Inflammatory macrophage treated with lipopolysaccharide for 4 hours (primary cell): ENCODE results near the gene AP3B2.
"Not testable (repeated sequence)": the region's sequence is repeated elsewhere in the genome, so short reads cannot be mapped to it uniquely, and the experiment has no call there.

Source experiments
- DNase-seq: peaks from one replicate; pipeline ENCODE4 v3.0.0-alpha.2; 2020

The AP3B2 gene

DNA sequence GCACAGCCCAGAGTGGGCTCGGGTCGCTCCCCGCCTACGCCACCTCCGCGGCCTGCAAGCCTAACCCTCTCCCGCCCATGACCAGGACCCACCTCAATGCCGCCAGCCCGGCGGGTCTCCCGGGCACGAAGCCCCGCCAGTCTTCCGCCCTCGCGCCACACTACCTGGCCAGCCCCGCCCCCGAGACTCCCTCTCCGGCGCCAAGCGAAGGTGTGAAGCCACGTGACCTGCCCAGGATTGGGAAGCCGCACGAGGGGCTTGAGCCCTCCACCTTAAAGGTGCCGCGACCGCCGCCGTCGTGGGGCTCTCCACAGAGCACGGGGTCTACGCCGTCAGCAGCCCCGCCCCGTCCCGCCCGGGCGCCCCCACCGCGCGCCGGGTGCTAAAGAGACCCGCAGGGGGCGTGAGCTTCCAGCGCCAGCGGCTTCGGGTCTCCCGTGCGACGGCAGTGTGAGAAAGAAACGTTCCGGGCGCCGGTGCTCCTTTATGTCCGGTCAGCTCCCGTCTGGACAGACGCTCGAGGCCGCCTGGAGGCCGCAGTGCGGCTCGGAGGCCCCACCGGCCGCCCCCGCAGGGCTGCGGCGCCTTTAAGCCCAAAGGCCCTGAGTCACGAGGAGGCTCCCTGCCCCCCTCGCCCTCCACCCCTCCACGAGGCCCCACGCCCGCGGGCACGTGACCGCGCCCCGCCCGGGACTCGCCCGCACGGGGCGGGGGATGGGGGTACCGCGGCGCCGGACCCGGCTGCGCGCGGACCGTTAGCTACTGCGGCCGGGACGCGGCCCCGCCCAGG, 62.4 kb downstream of the AP3B2 start, which contains the start of gene CPEB1:
CPEB1 (minus strand) TSS at position 319 of the 790 bp plus-strand sequence. CDS start 18,904 bp downstream, outside the sequence.
- peak; percentile 4 for DNase-seq

DNA sequence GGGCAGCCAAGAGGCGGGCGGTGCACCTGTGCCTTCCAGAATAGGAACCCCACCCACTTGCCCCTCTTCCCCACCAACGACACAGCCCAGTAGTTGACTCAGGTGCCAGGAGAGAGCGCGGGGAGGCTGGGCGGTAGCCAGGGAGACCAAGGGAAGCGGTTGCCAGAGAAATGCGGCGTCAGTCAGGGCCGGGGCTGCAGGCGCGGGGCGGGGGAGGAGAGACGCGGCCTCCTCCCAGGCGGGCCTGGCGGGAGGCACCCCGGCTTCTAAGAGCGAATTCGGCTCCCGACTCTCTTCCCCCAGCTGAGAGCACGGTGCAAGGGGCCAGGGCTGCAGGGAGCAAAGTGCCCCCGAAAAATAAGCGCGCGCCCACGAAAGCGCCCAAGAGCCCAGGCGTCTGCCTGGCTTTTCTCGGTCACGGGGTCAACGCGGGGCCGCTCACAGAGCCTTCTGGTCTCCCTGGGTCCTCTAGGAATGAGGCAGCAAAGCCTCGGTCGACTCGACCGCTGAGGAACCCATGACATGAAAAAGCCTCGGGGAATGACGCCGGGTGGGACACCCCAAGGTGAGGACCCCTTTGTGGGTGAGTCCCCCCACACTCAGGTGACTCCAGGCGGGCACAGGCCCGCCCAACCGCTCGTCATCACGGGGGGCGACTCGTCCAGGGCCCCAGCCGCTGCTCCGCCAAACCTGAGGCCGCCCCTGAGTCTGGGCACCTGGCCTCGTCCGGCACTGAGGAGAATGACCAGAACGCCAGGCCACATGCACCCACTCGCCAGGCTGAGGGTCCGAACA, 63.2 kb downstream of the AP3B2 start:
- DNase-seq, result no peak

DNA sequence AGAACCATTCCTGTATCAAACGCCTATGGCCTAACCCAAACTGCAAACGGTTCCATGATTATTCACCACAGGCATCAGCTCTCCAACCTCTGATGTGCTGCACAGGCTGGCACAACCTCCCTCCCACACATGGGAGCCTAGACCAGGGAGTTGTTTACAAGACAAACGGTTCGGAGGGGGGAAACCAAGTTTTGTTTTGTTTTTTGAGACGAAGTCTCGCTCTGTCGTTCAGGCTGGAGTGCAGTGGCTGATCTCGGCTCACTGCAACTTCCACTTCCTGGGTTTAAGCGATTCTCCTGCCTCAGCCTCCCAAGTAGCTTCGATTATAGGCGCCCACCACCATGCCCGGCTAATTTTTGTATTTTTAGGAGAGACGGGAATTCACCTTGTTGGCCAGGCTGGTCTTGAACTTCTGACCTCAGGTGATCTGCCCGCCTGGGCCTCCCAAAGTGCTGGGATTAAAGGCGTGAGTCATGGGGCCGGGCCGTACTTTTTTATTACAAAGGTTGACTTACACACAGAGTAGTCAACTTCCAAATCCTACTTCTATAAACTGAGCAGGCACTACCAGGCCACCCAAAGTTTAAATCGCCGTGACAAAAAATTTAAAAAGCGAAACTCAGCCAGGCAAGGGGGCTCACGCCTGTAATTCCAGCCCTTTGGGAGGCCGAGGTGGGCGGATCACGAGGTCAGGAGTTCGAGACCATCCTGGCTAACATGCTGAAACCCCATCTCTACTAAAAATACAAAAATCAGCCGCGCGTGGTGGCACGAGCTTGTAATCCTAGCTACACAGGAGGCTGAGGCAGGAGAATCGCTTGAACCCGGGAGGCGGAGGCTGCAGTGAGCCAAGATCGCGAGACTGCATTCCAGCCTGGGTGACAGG, 64.5 kb downstream of the AP3B2 start:
- not testable (repeated sequence) for DNase-seq

DNA sequence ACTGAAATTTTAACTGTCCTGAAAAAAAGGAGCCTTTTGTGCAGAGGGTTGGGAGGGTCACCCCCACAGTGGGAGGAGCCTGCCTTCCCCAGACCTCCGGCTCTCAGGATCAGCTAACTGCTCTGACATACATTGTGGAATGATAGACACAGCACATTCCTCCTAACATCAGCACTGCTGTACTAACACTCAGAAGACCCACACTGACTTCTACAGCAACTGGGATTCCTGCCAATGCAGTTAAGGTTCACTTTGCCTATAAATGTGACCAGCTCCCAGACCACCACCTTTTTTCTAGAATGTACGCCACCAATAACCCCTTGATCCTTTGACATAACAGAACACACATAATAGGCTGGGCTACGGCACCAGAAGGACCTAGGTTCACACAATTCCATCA, 65.7 kb downstream of the AP3B2 start:
- DNase-seq, result no peak

- DNase-seq, result no peak
These were observed 67.0 kb downstream of the AP3B2 start for GRCh38 chr15:82642656-82643055.

- no peak for DNase-seq
These were observed 68.4 kb downstream of the AP3B2 start for GRCh38 chr15:82641129-82641798.

DNA sequence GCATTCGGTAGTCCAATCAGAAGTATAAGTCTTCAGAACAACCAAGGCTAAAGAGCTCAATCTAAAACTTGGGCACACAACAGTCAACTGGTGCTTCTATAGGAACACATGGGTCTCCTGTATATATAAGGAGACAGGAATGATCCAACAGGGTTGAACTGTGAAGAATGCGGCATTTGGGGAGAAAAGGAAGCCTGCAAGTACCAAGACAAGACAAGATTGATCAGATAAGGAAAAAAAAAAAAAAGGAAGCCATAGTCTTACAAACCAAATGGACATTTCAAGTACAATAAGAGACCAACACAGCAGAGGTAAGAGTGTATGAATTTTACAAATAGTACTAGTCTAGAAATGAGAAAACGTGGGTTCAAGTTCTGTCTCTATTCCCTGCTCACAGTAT, 69.0 kb downstream of the AP3B2 start:
- no peak for DNase-seq

GRCh38 chr15:82635798-82636197, 73.9 kb downstream of the AP3B2 start:
- DNase-seq, result no peak

DNA sequence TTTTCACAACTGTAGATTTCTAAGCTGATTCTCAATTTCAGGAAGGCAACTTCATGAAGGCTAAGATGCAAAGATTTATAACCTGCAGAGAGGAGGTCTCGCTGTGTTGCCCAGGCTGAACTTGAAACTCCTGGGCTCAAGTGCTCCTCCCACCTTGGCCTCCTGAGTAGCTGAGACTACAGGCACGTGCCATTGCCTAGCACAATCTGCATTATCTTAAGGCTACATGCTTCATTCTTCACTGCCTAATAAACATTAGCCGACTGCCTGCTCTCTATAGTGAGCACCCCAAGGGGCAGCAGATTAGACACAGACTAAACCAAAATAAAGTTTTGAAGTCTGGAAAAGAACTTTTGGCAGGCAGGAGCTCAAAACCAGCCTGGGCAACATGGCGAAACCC, 79.6 kb downstream of the AP3B2 start:
- no peak for DNase-seq

GRCh38 chr15:82625136-82625535, 84.5 kb downstream of the AP3B2 start:
- DNase-seq, result no peak

GRCh38 chr15:82624438-82624837, 85.2 kb downstream of the AP3B2 start:
- no peak for DNase-seq

GRCh38 chr15:82624008-82624407, 85.7 kb downstream of the AP3B2 start:
- no peak for DNase-seq

- DNase-seq, result no peak
These were observed 87.7 kb downstream of the AP3B2 start for GRCh38 chr15:82621970-82622369.

DNA sequence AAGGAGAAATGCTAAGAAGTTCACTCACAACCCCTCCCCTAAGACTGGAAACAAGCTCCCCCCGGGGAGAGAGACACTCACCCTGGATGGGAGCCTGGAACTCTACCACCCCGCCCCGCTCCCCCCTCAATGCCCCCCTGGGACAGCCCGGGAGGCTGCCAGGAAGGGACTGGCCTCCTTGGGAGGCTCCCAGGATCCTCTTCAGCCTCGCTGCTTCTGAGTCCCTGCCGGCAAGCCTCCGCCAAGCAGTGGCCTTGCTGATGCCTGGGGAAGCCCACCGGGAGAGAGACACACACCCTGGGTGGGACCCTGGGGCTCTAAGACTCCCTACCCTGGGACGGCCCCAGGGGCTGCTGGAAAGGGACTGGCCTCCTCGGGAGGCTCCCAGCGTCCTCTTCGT, 95.9 kb downstream of the AP3B2 start:
- no peak for DNase-seq

GRCh38 chr15:82611348-82611747, 98.3 kb downstream of the AP3B2 start:
- DNase-seq, result no peak
